GM13977 (cell line): Measurements from ENCODE around the gene CMTM1.
A peak's percentile ranks its signal among the peaks of the same experiment; 100 is the strongest.

Source experiments
- DNase-seq: peaks from one replicate; pipeline ENCODE4 v3.0.0; 2012; ENCODE audit warnings: low spot score
- CTCF ChIP-seq: IDR thresholded peaks from 2 replicates; pipeline ENCODE4 v1.5.1; 2012; ENCODE audit warnings: mild to moderate bottlenecking, control low read depth; ENCODE audit not compliant: insufficient read depth; ENCODE audit errors: extremely low read depth, missing control alignments
- in situ Hi-C: fragments of 300-500 bp; cut with MboI; formaldehyde crosslinking; loops from one replicate; pipeline ENCODE4 v1.12.0; 2022; ENCODE audit warnings: low sequenced_read_pairs, low pct_unique_long_range_greater_than_20kb, mixed read lengths, inconsistent platforms; ENCODE audit not compliant: unreplicated experiment

CMTM1 gene

DNA sequence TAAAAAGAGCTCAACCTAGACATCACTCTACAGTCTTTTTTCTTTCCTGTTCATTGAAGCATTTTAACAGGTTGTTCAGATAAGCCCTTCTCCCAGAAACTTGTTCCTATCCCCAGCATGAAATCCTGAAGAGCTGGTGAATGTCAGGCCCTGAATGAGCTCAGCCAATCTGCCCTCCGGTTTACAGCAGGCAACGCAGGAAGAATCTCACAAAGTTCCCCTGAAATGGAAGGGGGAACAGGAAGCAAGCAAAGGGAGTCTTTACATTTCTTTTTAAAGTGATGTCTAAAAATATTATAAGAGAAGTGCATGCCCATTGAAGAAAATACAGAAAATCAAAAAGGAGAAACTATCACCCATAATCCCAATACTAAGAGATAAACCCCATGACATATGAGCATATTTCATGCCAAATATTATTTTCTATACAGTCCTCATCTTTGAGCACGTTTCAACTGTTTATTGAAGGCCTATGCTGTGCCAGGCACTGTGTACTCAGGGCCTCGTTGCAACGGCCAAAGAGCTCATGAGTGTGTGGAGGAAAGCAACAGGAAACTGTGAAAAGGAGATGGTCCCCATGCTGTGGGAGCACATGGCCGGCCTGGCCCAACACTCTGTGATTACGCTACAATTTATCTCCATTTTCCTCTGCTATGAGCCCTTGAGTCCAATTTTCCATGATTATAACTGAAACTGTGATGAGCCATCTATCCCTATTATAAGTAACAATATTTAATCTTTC is 22.1 kb upstream of the CMTM1 start:
- no peak for DNase-seq
- no peak for TF ChIP-seq CTCF
- in situ Hi-C loops = no loop called here

- TF ChIP-seq CTCF = no peak
- in situ Hi-C loops = no loop called here
- DNase-seq = no peak
These were observed 18.9 kb upstream of the CMTM1 start for GRCh38 chr16:66547101-66547989.

GRCh38 chr16:66548068-66548467 is 18.2 kb upstream of the CMTM1 start:
- no peak for DNase-seq
- TF ChIP-seq CTCF = no peak
- in situ Hi-C loops = no loop called here

GRCh38 chr16:66548868-66549267 is 17.4 kb upstream of the CMTM1 start:
- DNase-seq = no peak
- TF ChIP-seq CTCF = no peak
- in situ Hi-C loops = no loop called here

GRCh38 chr16:66549284-66550131 is 16.7 kb upstream of the CMTM1 start, which contains the start of gene TK2:
Gene TK2, minus strand, starts transcription at chr16:66550122. Its CDS starts 61 bp downstream, at chr16:66550061.
- in situ Hi-C loops = no loop called here
- DNase-seq = peak; percentile 84

More at GRCh38 chr16:66549284-66550131, 16.7 kb upstream of the CMTM1 start, which contains the start of gene TK2:
- TF ChIP-seq CTCF = peak; percentile 28
